Smooth muscle cell of the brain vasculature (primary cell): ENCODE measurements around the gene GNG13.
"Not testable (repeated sequence)": the region's sequence is repeated elsewhere in the genome, so short reads cannot be mapped to it uniquely, and the experiment has no call there.

Experiments
- DNase-seq: peaks from one replicate; pipeline ENCODE4 v3.0.0-alpha.2; 2012; ENCODE audit warnings: low read depth, low spot score

The GNG13 gene

DNA sequence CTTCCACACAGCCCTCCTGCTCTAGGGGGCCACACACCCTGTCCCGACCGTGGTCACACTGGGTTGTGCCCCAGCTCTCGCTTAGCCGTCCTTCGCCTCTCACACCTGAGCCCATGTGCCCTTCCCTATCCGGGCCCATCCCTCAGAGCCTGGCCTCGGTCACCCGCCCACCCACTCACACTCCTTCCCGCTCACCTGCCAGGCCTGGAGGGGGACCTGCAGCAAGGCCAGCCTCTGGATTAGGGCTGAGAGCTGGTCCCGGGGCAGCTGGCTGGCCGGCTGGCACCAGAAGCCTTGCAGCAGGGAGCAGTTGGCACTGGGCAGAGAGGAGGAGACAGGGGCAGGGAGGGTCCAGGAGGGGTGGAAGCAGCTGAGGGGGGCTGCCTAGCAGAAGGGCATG, 22.1 kb downstream of the GNG13 start:
- no peak for DNase-seq

DNA sequence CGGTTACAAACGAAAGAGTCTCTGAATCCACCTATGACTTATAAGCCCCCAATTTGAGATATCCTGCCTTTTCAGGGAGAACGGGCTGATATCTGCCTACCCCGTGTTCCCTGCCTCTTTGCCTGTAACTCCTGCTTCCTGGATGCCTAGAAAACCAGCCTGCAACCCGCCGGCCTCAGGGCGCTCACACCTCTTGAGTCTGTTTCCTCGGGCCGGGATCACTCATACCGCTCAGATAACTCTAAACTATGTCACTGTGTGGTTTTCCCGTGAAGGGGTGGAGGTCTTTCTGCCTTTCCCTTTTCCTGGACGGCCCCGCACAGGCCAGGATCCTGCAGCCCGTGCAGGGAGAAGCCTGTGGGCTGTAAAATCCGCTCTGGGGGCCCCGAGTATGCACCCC, 22.7 kb downstream of the GNG13 start:
- DNase-seq, result no peak

DNA sequence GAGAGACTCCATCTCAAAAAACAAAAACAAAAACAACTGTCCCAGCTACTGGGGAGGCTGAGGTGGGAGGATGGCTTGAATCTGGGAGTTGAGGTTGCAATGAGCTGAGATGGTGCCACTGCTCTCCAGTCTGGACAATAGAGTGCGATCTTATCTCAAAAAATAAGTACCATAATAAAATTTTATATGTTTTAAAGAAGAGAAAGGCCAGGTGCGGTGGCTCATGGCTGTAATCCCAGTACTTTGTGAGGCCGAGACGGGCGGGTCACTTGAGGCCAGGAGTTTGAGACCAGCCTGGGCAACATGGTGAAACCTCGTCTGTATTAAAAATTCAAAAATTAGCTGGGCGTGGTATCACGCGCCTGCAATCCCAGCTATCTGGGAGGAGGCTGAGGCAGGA, 23.7 kb downstream of the GNG13 start:
- DNase-seq, result no peak

DNA sequence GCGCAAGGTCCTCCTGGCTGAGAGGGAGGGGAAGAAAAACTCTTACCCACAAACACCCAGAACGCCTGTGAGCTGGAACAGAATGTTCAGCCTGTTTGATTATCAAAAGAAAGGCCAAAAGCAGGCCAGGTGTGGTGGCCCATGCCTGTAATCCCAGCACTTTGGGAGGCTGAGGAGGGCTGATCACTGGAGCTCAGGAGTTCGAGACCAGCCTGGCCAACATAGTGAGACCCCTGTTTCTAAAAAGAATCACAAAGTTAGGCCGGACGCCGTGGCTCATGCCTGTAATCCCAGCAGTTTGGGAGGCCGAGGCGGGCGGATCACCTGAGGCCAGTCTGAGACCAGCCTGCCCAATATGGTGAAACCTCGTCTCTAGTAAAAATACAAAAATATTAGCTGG, 24.2 kb downstream of the GNG13 start:
- not testable (repeated sequence) for DNase-seq

DNA sequence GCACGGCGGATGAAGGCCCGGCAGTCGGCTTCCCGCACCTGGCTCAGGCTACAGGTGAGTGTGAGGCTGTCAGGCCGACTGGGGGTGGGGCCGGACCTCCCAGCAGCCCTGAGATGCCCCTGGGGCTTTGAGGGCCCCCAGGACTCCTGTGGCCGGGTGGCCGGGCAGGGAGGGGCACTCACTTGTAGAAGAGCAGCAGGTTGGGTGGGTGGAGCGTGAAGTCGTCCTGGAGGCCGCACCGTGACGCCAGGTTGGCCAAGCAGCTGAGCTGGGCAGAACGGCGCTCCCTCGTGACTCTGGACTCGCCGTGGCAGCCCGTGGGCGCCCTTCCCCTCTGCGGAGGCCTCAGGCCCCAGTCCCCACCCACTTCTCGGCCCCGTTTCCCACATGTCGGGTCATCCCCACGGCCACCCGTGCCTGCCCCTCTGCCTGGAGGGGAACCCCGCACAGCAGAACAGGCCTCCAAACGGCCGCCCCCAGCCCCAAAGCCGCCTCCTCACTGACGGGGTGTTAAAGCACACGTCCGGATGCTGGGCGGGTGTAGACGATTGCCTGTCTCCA, 25.2 kb downstream of the GNG13 start:
- DNase-seq, result no peak

DNA sequence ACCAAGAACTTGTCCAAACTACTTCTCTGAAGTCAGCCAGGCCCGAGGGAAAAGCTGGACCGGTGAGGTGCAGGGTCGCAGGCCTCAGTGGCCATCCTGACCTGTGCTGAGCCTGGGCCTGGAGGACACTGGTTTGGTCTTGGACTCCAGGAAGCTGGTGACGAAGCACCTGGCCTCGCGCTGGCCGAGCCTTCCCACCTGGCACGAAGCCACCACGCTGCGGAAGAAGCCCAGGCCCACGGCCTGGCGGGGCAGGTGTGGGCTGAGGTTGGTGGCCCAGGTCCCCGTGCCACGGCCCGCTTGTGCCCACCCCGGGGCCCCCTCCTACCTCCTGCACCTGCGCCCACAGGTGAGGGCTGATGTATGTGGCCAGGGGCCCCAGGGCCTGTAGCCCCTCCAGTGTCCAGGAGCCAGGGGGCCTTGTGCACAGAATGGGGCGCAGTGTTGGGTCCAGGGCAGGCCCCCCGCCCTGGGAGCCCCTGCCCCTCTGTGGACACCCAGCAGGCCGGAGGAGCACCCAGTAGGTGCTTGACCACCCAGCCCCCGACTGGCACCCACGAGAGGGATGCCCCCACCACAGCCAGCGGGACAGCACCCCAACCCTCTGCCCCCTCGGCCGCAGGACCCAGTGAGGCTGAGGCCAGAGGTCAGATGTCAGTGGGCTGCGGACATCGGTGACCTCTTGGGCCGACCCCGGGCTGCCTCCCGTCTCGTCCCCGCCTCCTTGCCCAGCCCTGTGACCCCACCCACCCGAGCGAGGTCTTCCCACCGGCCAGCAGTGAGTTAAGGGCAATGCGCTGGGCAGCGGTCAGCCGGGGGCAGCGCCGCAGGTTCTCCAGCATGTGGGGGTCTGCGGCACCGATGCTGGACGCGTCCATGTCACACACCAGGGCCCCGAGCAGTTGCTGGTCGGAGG, 26.2 kb downstream of the GNG13 start:
- DNase-seq, result no peak

DNA sequence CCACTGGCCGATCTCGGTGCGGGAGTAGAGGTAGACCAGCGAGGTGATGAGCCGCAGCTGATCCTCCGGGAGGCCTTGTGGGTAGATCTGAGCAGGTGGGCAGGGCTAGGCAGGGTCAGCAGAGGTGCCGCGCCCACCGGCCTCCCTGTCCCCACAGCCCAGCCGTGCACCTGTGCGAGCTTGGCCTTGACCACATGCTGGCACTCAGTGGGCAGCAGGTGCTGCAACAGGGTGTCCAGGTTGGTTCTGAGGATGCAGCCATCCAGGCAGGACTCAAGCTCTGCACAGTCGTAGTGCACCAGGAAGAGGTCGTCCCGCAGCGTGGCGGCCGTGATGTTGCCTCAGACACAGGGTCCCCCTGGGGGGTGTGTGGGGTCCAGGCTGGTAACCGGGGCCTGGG, 27.6 kb downstream of the GNG13 start:
- DNase-seq, result no peak

DNA sequence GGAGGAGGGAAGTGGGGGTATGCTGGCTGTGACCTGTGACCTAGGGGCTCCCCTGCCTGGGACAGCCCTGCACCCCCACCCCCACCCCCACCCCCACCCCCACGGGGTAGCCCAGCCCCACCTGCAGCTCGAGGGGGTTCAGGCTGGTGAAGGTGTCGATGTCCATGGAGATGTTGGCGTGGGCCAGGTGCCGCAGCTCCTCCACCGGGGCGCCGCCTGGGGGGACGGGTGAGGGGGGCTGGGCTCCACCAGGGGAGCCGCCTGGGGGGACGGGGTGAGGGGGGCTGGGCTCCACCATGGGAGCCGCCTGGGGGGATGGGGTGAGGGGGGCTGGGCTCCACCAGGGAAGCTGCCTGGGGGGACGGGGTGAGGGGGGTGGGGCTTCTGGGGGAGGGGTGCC, 30.1 kb downstream of the GNG13 start:
- DNase-seq, result no peak

DNA sequence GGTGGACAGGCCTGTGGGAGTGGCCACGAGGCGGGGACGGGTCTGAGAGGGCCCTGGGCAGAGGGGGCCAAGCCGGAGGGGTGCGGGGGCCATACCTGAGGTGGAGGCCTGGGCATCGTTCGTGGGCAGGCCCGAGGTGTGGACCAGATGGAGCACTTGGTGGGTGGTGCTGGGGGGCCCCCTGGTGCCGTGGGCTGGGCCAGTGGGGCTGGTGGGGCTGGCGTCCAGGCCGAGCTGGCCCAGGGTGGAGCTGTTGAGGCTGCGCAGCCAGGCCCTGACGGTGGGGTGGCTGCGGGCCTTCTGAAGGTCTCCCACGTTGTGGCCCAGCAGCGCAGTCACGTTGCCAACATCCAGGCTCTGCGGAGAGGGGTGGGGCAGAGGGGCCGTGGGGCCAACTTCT, 30.6 kb downstream of the GNG13 start:
- no peak for DNase-seq

DNA sequence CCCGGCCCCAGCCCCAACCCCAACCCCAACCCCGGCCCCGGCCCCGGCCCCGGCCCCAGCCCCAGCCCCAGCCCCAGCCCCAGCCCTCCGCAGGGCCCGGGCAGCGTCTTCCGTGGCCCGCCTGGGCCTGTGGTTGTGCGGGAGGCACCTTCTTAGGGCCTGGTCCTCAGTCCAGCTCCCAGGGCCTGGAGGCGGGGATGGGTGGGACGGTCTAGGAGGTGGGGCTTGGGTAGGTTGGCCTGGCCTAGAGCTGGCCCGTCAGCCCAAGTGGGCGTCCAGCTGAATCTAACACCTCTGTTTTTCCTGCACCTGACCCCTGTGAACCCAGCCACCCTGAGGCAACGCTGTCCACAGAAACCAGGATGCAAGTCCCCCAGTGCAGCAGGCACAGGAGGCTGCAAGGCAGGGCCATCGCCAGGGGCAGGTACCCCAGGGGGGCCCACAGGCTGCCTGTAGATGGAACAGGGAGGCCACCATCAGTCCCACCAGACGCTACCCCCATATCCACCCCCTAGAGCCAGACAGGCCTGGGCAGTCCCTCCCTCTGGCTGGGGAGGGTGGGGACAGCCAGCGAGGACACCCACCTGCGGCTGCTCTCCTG, 31.2 kb downstream of the GNG13 start:
- no peak for DNase-seq

DNA sequence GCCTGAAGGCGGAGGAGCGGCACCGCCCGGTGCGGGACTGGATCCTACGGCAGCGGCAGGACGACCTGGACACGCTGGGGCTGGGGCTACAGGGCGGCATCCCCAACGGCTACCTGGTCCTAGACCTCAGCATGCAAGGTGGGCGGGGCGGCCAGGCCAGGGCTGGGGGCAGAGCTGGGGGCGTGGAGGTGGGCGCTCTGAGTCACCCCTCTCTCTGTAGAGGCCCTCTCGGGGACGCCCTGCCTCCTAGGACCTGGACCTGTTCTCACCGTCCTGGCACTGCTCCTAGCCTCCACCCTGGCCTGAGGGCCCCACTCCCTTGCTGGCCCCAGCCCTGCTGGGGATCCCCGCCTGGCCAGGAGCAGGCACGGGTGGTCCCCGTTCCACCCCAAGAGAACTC, 32.1 kb downstream of the GNG13 start:
- DNase-seq, result no peak

DNA sequence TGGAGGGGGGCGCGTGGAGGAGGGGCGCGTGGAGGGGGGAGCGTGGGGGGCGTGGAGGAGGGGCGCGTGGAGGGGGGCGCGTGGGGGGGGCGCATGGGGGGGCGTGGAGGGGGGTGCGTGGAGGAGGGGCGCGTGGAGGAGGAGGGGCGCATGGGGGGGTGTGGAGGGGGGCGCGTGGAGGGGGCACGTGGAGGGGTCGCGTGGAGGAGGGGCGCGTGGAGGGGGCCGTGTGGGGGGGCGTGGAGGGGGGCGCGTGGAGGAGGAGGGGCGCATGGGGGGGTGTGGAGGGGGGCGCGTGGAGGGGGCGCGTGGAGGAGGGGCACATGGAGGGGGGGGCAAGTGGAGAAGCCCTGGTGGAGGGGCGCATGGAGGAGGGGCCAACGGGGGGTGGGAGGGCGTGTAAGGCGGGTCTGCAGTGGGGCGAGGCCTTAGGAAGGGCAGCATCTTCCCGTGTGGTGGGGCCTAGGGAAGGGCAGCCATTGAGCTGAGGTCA, 32.7 kb downstream of the GNG13 start:
- no peak for DNase-seq

DNA sequence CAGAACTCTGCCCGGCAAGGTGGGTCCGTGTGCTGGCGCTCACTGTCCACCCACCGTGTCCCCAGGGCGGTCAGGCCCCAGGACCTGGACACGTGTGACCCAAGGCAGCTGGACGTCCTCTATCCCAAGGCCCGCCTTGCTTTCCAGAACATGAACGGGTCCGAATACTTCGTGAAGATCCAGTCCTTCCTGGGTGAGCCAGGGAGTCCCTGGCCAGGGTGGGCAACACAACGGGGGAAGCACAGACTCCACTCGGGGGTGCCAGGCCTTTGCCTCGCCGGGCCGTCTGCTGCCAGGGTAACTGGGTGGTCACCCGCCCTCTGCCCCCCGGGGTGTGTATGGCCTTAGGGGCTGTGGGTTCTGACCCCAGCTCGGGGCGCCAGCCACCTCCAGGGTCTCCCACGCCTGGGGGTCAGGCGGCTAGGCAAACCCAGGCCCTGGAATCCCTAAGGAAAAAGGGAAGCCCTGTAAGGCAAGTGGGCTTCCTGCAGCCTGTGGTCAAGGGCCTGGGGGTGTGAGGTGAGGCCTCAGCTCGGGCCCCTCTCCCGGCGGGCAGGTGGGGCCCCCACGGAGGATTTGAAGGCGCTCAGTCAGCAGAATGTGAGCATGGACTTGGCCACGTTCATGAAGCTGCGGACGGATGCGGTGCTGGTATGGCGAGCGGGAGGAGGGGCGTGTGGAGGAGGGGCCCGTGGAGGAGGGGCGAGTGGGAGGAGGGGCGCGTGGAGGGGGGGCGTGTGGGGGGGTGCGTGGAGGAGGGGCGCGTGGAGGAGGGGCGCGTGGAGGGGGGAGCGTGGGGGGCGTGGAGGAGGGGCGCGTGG, 33.5 kb downstream of the GNG13 start:
- DNase-seq, result no peak

DNA sequence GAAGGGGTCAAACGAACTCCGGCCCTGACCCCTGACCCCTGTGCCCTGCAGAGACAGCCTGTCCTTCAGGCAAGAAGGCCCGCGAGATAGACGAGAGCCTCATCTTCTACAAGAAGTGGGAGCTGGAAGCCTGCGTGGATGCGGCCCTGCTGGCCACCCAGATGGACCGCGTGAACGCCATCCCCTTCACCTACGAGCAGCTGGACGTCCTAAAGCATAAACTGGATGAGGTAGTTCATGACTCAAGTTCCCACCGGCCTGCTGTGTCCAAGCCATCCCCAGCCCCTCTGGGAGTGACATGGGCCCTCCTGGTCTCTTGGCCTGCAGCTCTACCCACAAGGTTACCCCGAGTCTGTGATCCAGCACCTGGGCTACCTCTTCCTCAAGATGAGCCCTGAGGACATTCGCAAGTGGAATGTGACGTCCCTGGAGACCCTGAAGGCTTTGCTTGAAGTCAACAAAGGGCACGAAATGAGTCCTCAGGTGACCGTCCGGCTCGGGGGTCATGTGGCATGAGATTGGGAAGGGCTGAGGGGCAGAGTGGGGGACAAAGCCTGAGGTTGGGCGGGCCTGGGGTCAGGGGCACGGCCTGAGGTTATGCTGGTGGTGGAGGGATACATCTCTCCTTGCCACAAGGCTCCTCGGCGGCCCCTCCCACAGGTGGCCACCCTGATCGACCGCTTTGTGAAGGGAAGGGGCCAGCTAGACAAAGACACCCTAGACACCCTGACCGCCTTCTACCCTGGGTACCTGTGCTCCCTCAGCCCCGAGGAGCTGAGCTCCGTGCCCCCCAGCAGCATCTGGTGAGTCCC, 34.3 kb downstream of the GNG13 start:
- DNase-seq, result no peak

DNA sequence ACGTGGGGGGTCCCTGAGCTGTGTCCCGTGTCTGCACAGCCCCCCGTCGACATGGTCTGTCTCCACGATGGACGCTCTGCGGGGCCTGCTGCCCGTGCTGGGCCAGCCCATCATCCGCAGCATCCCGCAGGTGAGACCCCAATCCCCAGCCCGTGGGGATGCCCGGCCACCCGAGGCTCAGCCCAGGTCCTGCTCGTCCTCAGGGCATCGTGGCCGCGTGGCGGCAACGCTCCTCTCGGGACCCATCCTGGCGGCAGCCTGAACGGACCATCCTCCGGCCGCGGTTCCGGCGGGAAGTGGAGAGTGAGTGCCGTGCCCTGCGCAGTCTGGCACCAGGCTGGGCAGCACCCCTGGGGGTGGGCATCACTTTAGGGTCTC, 35.1 kb downstream of the GNG13 start:
- no peak for DNase-seq

DNA sequence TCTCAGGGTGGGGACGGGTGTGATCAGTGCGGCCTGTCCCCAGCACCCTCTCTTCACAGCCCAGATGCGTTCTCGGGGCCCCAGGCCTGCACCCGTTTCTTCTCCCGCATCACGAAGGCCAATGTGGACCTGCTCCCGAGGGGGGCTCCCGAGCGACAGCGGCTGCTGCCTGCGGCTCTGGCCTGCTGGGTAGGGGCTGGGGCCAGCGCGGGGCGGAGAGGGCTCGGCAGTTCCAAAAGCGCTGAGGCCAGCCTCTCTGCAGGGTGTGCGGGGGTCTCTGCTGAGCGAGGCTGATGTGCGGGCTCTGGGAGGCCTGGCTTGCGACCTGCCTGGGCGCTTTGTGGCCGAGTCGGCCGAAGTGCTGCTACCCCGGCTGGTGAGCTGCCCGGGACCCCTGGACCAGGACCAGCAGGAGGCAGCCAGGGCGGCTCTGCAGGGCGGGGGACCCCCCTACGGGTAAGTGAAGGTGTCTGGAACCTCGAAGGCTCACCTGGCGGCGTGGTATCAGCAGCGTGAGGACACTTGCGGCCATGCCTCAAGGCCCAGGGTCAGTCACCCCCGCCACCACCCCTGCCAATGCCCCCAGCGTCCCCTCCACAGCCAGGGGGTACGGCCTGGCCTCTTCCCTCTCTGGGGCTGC, 35.6 kb downstream of the GNG13 start:
- DNase-seq, result no peak

DNA sequence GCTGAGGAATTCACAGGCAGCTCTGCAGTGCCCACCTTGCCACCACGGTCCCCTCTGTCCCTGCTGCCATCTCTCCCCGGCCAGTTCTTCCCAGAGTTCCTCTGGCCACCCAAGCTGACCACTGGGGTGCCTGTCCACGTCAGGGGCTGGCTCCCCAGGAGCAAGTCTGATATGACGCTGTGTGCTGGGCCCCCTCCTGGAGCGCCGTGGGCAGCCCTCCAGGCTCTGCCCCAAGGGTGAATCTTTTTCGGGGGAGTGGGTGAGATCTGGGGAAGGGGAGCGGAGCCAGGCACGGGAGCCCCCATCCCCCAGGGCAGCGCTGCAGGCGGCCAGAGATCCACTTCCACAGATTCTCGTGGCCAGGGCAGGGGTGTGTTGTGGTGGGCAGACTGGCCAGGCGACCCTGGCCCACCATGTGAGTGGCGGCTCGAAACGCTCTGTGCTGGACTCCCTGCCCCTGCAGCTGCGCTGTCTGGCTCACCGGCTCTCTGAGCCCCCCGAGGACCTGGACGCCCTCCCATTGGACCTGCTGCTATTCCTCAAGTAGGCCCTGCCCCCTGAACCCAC, 36.3 kb downstream of the GNG13 start:
- DNase-seq, result no peak

DNA sequence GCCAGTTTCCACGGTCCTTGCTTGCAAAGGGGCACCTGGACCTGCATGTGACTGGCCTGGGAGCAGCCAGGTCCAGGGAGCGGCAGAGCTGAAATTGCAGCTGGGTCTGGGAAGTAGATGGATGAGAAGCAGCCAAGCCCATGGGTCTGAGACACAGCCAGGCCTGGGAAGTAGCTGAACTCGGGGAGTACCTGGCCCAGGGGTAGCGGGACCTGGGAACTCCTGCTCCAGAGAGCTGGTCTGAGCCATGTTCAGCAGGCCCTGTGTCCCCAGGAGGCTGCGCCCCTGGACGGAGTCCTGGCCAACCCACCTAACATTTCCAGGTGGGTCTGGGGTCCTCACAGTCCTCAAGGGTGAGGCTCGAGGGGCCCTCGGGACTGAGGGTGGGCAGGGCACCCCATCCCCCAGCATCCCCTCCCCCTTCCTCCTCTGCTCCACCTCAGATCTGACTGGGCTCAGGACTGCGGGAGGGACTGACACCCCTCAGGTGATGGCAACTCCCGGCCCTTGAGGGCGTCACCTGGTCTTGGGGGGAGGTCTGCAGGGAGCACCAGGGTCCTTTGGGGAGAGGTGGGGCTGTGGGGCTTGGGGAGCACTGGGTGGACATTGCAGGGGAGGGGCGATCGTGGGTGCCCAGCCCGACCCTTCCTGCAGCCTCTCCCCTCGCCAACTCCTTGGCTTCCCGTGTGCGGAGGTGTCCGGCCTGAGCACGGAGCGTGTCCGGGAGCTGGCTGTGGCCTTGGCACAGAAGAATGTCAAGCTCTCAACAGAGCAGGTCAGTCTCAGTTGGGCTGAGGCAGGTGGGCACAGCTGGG, 37.0 kb downstream of the GNG13 start:
- no peak for DNase-seq

DNA sequence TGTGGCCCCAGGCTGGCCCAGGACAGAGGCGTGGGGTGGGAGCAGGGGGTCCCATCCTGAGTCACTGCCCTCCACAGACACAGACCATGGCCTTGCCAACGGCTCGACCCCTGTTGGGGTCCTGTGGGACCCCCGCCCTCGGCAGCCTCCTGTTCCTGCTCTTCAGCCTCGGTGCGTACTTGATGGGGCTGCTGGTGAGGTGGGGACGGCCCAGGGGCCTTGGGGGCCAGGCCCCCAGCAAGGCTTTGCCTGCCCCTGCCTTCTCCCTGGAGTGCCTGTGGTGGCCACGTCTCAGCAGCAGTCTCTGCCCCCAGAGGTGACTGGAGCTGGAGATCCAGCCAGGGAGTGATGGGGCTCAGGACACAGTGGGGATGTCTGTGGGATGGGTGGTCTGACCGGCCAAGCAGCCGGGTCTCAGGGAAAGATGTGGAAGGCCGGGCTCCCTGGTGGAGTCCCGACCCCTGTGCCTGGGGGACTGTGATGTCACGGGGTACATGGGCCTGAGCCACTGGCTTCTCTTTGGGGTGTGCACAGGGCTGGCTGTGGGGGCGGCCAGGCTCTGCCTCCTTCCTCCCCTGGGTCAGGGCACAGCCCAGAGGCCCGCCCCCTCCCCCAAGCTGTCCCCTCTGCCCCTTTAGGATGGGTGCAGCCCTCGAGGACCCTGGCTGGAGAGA, 37.8 kb downstream of the GNG13 start:
- DNase-seq, result no peak
